Measurements from ENCODE around the gene DPYSL4. TPM values are rescaled to one million over a fixed set of nuclear protein-coding genes. Genes with fewer than 3 reads are reported as not detected.

Gene DPYSL4
- total RNA-seq, 1 donor from 2014 or later: 26.1 TPM

DNA sequence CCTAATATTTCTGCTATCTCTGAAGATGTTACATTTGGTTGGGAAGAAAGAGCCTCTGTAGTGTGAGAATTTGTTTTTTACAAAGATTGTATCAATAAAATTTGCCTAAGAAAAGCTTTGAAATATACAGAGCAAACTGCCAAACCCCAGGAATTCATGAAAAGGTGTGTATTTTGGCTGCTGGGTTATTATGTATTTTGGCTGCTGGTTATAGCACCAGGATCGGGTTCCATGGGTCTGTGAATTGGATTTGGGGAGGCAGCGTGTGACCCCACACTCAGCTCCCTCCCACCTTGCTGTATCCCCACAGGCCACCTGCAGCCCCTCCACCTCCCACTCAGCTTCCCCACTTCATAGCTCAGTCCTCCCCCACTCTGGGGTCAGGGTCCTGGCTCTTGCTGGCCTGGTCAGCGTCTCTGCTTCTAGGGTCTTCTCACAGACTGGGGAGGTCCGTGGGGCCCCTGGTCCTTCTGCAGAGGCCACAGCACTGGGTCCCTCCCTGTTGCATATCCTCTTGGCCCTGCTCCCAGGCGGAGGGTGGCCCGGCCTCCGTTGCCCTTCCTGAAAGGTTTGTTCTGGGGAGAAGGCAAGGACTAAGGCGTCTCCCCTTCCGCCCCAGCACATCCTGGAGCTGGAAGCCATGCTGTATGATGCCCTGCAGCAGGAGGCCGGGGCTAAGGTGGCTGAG lies 24.0 kb upstream of the DPYSL4 start:
- H4K20me1 ChIP-seq (ENCODE audit: insufficient read depth, low read length): no peaks in the 10 kb centered on the region
- no peak overlapping the region for H3K27ac Mint-ChIP-seq (ENCODE audit: unreplicated experiment)
- DNase-seq (ENCODE audit: low read depth) (no peak), FAIRE-seq (no peak)
- H3K36me3 ChIP-seq (ENCODE audit: insufficient read depth, low read length): no peaks in the 10 kb centered on the region
- TF ChIP-seq, protein P1, sequence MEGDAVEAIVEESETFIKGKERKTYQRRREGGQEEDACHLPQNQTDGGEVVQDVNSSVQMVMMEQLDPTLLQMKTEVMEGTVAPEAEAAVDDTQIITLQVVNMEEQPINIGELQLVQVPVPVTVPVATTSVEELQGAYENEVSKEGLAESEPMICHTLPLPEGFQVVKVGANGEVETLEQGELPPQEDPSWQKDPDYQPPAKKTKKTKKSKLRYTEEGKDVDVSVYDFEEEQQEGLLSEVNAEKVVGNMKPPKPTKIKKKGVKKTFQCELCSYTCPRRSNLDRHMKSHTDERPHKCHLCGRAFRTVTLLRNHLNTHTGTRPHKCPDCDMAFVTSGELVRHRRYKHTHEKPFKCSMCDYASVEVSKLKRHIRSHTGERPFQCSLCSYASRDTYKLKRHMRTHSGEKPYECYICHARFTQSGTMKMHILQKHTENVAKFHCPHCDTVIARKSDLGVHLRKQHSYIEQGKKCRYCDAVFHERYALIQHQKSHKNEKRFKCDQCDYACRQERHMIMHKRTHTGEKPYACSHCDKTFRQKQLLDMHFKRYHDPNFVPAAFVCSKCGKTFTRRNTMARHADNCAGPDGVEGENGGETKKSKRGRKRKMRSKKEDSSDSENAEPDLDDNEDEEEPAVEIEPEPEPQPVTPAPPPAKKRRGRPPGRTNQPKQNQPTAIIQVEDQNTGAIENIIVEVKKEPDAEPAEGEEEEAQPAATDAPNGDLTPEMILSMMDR (IDR thresholded peaks at IDR 0.05; ENCODE audit: insufficient read depth, low read depth, low read length): no peak
- TF ChIP-seq EZH2 (IDR thresholded peaks at IDR 0.05; ENCODE audit: insufficient read depth, low read length): no peak
- peaks cover 27% of the 10 kb centered on the region for H3K27me3 Mint-ChIP-seq (ENCODE audit: low read depth, unreplicated experiment)
- H3K4me1 Mint-ChIP-seq (ENCODE audit: low read depth, unreplicated experiment): peaks cover 3% of the 10 kb centered on the region
- H3K79me2 ChIP-seq (ENCODE audit: insufficient read depth, low read length): no peaks in the 10 kb centered on the region
- no peak overlapping the region for H3K27ac ChIP-seq (ENCODE audit: low read depth, low read length)
- peaks cover 8% of the 10 kb centered on the region for H3K27me3 ChIP-seq (ENCODE audit: insufficient read depth, low read length)
- no peaks in the 10 kb centered on the region for H3K36me3 Mint-ChIP-seq (ENCODE audit: low read depth, unreplicated experiment)
- no peaks in the 10 kb centered on the region for H3K4me1 ChIP-seq (ENCODE audit: insufficient read depth, low read length)
- no peaks in the 10 kb centered on the region for H3K9me3 ChIP-seq (ENCODE audit: insufficient read depth, low read depth, low read length)
- H3K9me3 Mint-ChIP-seq (ENCODE audit: unreplicated experiment): no peaks in the 10 kb centered on the region
- no peak overlapping the region for H3K4me2 ChIP-seq (ENCODE audit: low read length)
- no peak overlapping the region for H3K4me3 Mint-ChIP-seq (ENCODE audit: unreplicated experiment)
- no peak overlapping the region for H3K4me3 ChIP-seq (ENCODE audit: insufficient read depth, low read depth, low read length)
- no peak overlapping the region for H3K9ac ChIP-seq (ENCODE audit: low read length)
- no peak overlapping the region for H2AFZ ChIP-seq (ENCODE audit: low read depth, low read length)

DNA sequence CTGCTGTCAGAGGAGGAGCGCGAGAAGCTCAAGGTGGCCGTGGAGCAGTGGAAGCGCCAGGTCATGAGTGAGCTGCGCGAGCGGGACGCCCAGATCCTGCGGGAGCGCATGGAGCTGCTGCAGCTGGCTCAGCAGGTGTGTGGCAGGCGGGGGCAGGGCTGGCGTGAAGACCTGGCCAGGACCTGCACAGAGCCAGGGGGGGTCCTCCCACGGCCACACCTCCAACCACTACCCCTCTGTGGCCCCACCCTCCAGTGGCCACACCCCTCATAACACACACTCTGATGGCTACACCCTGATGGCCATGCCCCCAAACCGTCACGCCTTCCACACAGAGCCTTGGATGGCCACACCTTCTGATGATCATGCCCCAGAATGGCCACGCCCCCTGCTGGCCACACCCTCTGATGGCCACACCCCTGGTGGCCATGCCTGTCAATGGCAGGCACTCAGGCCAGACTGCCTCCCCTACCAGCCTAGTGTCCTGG lies 23.4 kb upstream of the DPYSL4 start:
- Mint-ChIP-seq H3K4me1 (ENCODE audit: low read depth, unreplicated experiment) (peaks cover 3% of the 10 kb centered on the region), H3K36me3 (ENCODE audit: low read depth, unreplicated experiment) (no peaks in the 10 kb centered on the region), H3K27me3 (ENCODE audit: low read depth, unreplicated experiment) (peaks cover 27% of the 10 kb centered on the region), H3K4me3 (ENCODE audit: unreplicated experiment) (no peak overlapping the region), H3K9me3 (ENCODE audit: unreplicated experiment) (no peaks in the 10 kb centered on the region), H3K27ac (ENCODE audit: unreplicated experiment) (no peak overlapping the region)
- Histone ChIP-seq H3K27ac (ENCODE audit: low read depth, low read length) (no peak overlapping the region), H3K79me2 (ENCODE audit: insufficient read depth, low read length) (no peaks in the 10 kb centered on the region), H3K9me3 (ENCODE audit: insufficient read depth, low read depth, low read length) (no peaks in the 10 kb centered on the region), H4K20me1 (ENCODE audit: insufficient read depth, low read length) (no peaks in the 10 kb centered on the region), H3K4me2 (ENCODE audit: low read length) (no peak overlapping the region), H3K9ac (ENCODE audit: low read length) (no peak overlapping the region), H3K4me1 (ENCODE audit: insufficient read depth, low read length) (no peaks in the 10 kb centered on the region), H2AFZ (ENCODE audit: low read depth, low read length) (no peak overlapping the region), H3K36me3 (ENCODE audit: insufficient read depth, low read length) (no peaks in the 10 kb centered on the region), H3K27me3 (ENCODE audit: insufficient read depth, low read length) (peaks cover 8% of the 10 kb centered on the region), H3K4me3 (ENCODE audit: insufficient read depth, low read depth, low read length) (no peak overlapping the region)
- TF ChIP-seq EZH2 (IDR thresholded peaks at IDR 0.05; ENCODE audit: insufficient read depth, low read length): no peak
- TF ChIP-seq, protein P1 (IDR thresholded peaks at IDR 0.05; ENCODE audit: insufficient read depth, low read depth, low read length): no peak
- DNase-seq (ENCODE audit: low read depth) (no peak), FAIRE-seq (no peak)

All from astrocyte (in vitro differentiated cells and primary cell).